ENCODE data around the gene CDC42SE2. TPM values are rescaled to one million over a fixed set of nuclear protein-coding genes. Genes with fewer than 3 reads are reported as not detected.

Gene CDC42SE2
- total and polyA plus RNA-seq, 2 experiments from 2014 or later: 24.2 to 36.2 TPM

- TF ChIP-seq REST (IDR thresholded peaks at IDR 0.05; ENCODE audit: unreplicated experiment) (no peak), EZH2 (IDR thresholded peaks at IDR 0.05; ENCODE audit: low read depth, unreplicated experiment) (no peak)
These were observed 113.5 kb downstream of the CDC42SE2 start (continued) for GRCh38 chr5:131377346-131377745.

- H3K4me3 Mint-ChIP-seq: no peak overlapping the region
- no peak for TF ChIP-seq REST (IDR thresholded peaks at IDR 0.05; ENCODE audit: unreplicated experiment)
- no peak for TF ChIP-seq ZNF114 (CRISPR knock-in tag; IDR thresholded peaks at IDR 0.05)
- no peak for TF ChIP-seq NANOG (IDR thresholded peaks at IDR 0.05; ENCODE audit: borderline replicate concordance)
- no peak for TF ChIP-seq ZNF462 (CRISPR knock-in tag; IDR thresholded peaks at IDR 0.05)
- no peak for TF ChIP-seq ETS1 (IDR thresholded peaks at IDR 0.05)
- no peak for TF ChIP-seq CTCF (conservative IDR thresholded peaks at IDR 0.05; ENCODE audit: low read depth in 2 of 2)
- no peak for TF ChIP-seq POLR2AphosphoS5 (IDR thresholded peaks at IDR 0.05; ENCODE audit: low read depth)
These were observed 114.0 kb downstream of the CDC42SE2 start for GRCh38 chr5:131377785-131378325.

More at GRCh38 chr5:131377785-131378325, 114.0 kb downstream of the CDC42SE2 start:
- no peaks in the 10 kb centered on the region for H3K9me3 Mint-ChIP-seq
- no peak for DNase-seq (ENCODE audit: low spot score)
- no peaks in the 10 kb centered on the region for H3K9me2 ChIP-seq (ENCODE audit: insufficient read depth)
- H3K27ac Mint-ChIP-seq: no peak overlapping the region
- no peaks in the 10 kb centered on the region for H3K27me3 ChIP-seq (ENCODE audit: insufficient read depth)
- H3K27me3 Mint-ChIP-seq (ENCODE audit: insufficient read depth, low read depth, poor library complexity): no peaks in the 10 kb centered on the region
- H3K36me3 ChIP-seq (ENCODE audit: insufficient read depth): no peaks in the 10 kb centered on the region
- no peaks in the 10 kb centered on the region for H3F3A ChIP-seq (replicated peaks; ENCODE audit: low read depth)
- no peaks in the 10 kb centered on the region for H3K36me3 Mint-ChIP-seq (ENCODE audit: low read depth)
- no peaks in the 10 kb centered on the region for H3K79me2 ChIP-seq (replicated peaks; ENCODE audit: insufficient read depth)
- H2AFZ ChIP-seq: no peak overlapping the region
- no peak overlapping the region for H3K27ac ChIP-seq (ENCODE audit: low read depth)
- no peaks in the 10 kb centered on the region for H4K20me1 ChIP-seq (replicated peaks; ENCODE audit: insufficient read depth)
- H3K4me2 ChIP-seq: no peak overlapping the region
- peaks cover 13% of the 10 kb centered on the region; the same call in 2 of the 3 replicates for H3K4me1 Mint-ChIP-seq
- H3K4me3 ChIP-seq: no peak overlapping the region
- H3K4me1 ChIP-seq (ENCODE audit: insufficient read depth): peaks cover 4% of the 10 kb centered on the region
- ATAC-seq: no peak
